EH (cell line): ENCODE results near the gene NDUFS8.

ENCODE experiments used
- DNase-seq: peaks from one replicate; pipeline ENCODE4 v3.0.0-alpha.2; 2015; ENCODE audit warnings: low read depth

NDUFS8 gene

GRCh38 chr11:68049509-68050370, 19.3 kb downstream of the NDUFS8 start:
- DNase-seq: no peak

DNA sequence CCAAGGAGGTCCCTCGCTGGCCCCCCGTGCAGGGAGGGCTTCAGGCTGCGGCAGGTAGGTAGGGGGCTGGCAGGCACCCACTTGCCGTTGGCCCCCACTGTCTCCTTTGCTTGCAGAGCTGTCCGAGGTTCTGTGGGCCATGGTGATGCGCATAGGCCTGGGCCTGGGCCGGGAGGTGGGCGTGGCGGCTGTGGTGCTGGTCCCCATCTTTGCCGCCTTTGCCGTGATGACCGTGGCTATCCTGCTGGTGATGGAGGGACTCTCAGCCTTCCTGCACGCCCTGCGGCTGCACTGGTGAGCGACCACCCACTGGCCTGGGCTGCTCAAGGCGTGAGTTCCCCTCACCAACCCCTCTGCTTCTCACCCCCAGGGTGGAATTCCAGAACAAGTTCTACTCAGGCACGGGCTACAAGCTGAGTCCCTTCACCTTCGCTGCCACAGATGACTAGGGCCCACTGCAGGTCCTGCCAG, 19.9 kb downstream of the NDUFS8 start:
- DNase-seq: no peak

DNA sequence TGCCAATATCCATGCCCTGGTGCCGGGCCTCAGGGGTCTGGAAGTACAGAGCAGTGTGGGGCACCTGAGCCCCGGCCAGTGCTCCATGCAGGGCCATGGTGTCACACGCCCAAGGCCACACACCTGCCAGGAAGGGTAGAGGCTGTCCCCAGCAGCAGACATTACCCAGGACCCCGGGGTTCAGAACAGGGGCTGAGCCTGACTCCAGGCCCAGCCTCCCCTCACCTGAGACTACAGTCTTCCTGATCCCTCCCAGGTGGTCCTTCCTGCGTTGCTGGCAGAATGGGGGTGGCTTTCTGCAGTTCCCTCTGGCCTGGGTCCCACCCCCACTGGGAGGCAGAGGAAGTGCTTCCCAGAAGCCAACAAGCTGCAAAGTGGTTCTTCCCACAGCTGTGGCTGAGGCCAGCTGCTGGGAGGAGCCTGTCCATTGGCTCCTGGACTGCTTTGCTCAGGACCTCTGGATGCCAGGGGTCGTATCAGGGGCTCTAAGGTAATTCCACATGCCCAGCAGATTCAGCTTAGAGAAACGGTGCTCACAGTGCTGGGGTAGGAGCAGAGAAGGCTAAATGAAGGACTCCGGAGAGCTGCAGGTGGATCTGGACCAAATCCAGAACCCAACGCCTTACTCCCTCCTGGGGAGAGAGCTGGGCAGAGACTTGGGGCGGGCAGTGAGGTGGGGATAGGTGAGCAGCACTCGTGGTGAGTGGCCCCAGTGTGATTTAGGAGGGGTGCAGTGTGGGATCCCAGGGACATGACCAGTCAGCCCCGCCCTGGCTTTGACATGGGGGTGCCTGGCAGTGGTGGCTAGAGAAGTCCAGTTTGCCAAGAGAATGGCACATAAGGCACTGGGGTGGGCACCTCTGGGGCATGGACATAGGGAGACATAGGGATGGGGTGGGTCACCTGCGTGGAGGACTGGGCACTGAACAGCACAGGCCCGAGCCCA, 21.0 kb downstream of the NDUFS8 start:
- DNase-seq: no peak

GRCh38 chr11:68052137-68052873, 21.8 kb downstream of the NDUFS8 start:
- no peak for DNase-seq

- DNase-seq: peak; percentile 12
Observed at GRCh38 chr11:68053117-68053516, 22.6 kb downstream of the NDUFS8 start.

GRCh38 chr11:68053981-68054812, 23.7 kb downstream of the NDUFS8 start:
- peak; percentile 6 for DNase-seq

DNA sequence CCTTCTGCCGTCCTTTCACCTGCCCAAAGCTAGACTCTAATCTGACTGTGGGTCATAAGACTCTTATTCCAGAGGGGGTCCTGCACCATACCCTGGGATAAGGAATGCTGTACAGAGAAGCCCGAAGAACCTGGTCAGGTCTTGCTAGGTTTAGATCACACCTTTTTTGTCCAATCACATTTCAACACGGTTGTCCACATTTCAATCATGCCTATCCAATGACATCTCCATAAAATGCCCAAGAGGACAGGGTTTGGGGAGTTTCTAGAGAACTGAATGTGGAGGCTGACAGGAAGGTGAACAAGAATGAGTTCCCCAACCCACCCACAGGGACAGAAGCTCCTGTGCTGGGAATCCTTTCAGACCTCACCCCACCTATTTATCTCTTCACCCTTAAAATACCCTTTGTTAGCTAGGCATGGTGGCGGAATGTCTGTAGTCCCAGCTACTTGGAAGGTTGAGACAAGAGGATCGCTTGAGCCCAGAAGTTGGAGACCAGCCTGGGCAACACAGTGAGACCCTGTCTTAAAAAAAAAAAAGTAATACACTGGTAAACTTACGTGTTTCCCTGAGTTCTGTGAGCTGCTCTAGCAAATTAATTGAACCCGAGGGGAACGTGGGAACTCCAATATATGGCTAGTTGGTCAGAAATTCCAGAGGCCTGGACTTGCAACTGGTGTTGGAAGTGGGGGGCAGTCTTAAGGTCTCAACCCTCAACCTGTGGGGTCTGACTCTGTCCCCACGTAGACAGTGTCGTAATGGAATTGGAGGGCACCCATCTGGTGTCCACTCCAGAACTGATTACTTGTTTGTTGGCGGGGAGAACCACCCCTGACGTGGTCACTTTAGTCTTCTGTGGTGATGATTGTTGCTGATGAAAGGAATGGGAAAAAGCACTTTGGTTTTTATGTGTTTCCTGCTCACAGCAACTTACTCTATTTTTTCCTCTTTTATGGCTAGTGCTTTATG, 26.1 kb downstream of the NDUFS8 start:
- DNase-seq: peak; percentile 32

DNA sequence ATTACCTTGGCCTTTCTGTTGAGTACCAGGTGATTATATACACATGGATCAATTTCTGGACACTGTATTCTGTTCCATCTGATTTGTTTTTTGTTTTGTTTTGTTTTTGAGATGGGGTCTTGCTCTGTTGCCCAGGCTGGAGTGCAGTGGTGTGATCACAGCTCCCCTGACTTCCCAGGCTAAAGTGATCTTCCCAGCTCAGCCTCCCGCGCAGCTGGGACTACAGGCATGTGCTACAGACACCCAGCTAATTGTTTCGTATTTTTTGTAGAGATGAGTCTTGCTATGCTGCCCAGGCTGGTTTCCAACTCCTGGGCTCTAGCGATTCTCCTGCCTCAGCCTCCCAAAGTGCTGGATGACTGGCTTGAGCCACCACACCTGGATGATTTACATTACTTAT, 27.3 kb downstream of the NDUFS8 start:
- DNase-seq: no peak

- no peak for DNase-seq
Observed at GRCh38 chr11:68061508-68061907, 31.0 kb downstream of the NDUFS8 start.

- no peak for DNase-seq
Observed at GRCh38 chr11:68064926-68065325, 34.4 kb downstream of the NDUFS8 start.

GRCh38 chr11:68065841-68066240, 35.4 kb downstream of the NDUFS8 start:
- DNase-seq: no peak

DNA sequence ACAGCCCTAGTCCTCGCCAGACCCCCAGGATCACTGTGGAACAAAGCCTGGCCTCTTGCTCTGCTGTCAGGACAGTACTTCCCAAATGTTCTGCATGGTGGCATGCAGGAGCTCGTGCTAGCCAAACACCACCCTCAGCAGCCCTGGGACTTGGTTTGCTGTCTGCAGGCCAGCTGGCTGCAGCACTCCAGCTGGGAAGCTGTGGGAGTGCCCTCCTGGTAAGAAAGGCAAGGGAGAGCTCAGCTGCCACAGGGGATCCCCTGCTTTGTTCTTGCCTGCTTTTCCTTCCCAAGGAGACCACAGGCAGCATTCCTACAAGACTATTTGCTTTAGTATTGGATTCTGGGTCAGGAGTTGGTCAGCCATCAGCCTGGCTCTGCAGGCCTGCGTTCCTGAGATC, 36.3 kb downstream of the NDUFS8 start:
- DNase-seq: no peak

DNA sequence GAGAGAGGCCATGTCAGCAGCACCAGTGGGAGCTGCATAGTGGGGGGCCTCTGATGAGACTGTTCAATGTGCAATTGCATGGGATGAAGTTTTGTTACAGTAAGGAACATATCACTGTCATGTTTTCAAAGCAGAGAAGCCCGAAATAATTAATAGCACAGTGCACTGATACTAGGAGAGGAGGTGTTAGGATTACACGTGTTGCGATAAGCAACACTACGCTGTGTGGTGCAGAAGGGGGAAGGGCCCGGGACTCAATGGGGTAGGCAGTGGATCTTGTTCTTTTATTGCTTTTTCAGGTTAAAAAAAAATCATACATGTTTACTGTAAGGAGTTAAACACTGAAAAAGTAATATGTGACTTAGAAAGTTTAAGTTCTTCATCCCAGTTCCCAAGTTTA, 37.5 kb downstream of the NDUFS8 start:
- DNase-seq: no peak

DNA sequence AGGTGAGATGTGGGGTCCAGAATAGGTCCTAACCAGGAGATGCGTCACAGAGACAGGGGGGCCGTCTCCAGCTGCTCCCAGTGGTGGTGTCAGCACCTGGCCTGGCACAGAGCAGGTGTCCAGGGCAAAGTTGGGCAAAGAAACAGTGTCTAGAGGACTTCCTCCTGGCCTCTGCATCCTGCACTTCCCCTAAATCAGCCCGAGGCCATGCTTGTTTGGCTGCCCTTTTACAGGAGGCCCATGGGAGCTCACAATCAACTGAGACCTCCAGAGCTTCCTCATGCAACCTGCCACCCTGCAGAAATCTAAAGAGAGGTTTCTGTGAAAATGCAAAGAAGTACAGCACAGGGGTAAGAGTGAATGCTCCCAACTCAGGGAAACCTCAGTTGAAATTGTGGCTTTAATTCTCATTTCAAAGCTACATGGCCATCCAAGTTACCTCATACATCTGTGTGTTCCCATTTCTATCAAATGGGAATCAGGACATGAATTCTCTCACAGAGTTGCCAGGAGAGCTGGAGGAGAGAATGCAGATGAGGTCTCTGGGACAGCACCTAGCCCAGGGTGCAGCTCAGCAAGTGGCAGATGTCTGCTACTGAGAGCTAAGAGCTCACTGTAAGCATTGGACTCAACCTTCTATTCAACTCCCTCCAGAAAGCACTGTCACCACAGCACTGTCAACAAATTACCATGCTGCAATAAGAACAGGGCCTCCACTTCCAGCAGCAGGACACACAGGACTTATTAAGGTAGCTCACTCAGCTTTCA, 41.0 kb downstream of the NDUFS8 start:
- no peak for DNase-seq

DNA sequence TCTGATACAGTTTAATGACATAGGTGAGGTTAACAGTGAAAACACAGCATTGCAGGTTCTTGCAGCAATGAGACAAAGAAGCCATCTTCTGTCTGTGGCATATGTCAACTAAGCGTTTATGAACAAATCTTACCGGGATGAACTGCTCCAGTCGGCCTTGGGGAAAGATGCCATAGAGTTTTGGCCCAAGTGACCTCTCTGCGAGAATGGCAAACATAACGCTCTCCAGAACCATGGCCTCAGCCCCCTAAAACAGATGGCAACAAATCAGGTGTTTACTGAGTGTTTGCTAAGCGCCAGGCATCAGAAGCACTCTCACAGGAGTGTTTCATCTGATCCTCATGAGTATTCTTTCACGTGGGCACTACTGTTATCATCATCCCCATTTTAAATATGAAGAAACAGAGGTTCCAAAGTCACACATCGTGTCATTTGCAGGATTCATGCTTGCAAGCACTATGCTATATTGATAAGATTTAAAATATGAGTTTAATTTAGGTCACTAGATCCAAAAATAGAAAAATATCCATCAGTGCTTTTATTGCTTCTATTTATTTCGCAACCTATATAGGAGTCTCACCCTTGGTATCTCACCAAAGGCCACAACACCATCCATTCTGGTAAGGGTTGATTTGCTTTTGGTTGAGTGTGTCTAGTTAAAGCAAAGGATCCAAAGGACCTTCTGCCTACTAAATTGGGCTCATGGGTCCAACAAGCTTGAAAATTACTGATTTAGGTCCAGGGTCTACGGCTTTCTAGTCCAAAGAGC, 44.3 kb downstream of the NDUFS8 start:
- DNase-seq: no peak

DNA sequence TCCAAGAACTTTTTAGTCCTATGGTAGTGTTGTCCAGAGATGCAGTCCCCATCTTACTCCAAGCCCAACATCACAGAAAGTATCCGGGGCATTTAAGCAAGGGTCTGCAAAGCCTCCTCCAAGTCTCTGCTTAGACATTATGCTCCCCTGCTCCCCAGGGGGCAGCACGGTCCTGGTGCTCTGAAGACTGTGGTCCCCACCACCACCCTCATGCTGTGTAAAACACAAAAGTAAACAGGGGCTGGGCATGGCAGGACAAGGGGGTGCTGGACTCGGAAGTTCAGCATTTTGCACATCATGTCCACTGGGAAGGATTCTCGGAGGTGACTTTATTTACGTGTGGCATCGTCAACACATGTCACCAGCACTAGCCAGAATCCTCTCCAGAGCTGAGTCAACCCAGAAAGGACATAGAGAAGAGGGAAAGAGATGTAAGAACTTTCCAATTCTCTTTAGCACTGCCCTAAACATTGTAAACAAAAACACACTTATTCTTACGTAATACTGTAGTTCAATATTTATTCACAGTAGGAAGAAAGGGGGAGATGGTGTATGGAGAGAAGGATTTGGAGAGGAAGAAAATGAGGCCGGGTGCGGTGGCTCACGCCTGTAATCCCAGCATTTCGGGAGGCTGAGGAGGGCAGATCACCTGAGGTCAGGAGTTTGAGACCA, 46.0 kb downstream of the NDUFS8 start:
- DNase-seq: no peak

- no peak for DNase-seq
Observed at GRCh38 chr11:68077617-68078582, 47.4 kb downstream of the NDUFS8 start.
